HCT116 (cell line): Measurements from ENCODE around the gene HOXA1. TPM values are rescaled to one million over a fixed set of nuclear protein-coding genes. Genes with fewer than 3 reads are reported as not detected.

Source experiments
- total RNA-seq: library from RNA; stranded (reverse); gene quantifications from one replicate; pipeline ENCODE4 v1.2.1, GENCODE V29; 2021; ENCODE audit not compliant: unreplicated experiment

The HOXA1 gene
- total RNA-seq, 1 experiment from 2014 or later = 2.8 TPM

Other genes with a start within 250 kb of the HOXA1 start
- gene SKAP2, start 231.4 kb downstream of the HOXA1 start, total RNA-seq = 30.7 TPM
- gene HOXA2, start 6.7 kb upstream of the HOXA1 start, total RNA-seq = 0.57 TPM
- 2.0 TPM for gene HOXA4, start 34.8 kb upstream of the HOXA1 start, total RNA-seq
- gene HOXA5, start 47.7 kb upstream of the HOXA1 start, total RNA-seq = 6.7 TPM
- gene HOXA6, start 51.8 kb upstream of the HOXA1 start, total RNA-seq = 12.7 TPM
- gene HOXA3, start 56.6 kb upstream of the HOXA1 start, total RNA-seq = 9.2 TPM
- 15.0 TPM for gene HOXA7, start 60.7 kb upstream of the HOXA1 start, total RNA-seq
- 91.0 TPM for gene HOXA9, start 69.5 kb upstream of the HOXA1 start, total RNA-seq
- gene HOXA10, start 78.3 kb upstream of the HOXA1 start, total RNA-seq = 19.6 TPM
- gene HOXA11, start 89.2 kb upstream of the HOXA1 start, total RNA-seq = 6.8 TPM
- gene HOXA13, start 104.1 kb upstream of the HOXA1 start, total RNA-seq = 3.6 TPM
- 0.25 TPM for gene EVX1, start 146.8 kb upstream of the HOXA1 start, total RNA-seq